Central memory CD8-positive, alpha-beta T cell (primary cell): Measurements from ENCODE around the gene PUM1.

ENCODE experiments used
- ATAC-seq: fragments of 150-1000 bp; cut with Tn5 transposase; replicated peaks from 2 replicates; pipeline ENCODE4 v1.10.0; 2022; ENCODE audit warnings: mild to moderate bottlenecking, moderate FRiP score, moderate number of reproducible peaks; ENCODE audit not compliant: poor library complexity, severe bottlenecking; ENCODE audit errors: extremely low read depth
- DNase-seq, 2 donors: peaks; one replicate each; pipeline ENCODE4 v3.0.0; 2021; ENCODE audit warnings: low spot score in 2 of 2
- H3K27ac Mint-ChIP-seq: one replicate; pipeline ENCODE4 v1.8.0; 2022; ENCODE audit warnings: low read depth, mild to moderate bottlenecking, moderate library complexity, mixed read lengths
- H3K27me3 Mint-ChIP-seq: one replicate; pipeline ENCODE4 v1.8.0; 2022; ENCODE audit warnings: mixed read lengths
- H3K36me3 Mint-ChIP-seq: one replicate; pipeline ENCODE4 v1.8.0; 2022; ENCODE audit warnings: mild to moderate bottlenecking, moderate library complexity, mixed read lengths; ENCODE audit not compliant: insufficient read depth
- H3K4me1 Mint-ChIP-seq: one replicate; pipeline ENCODE4 v1.8.0; 2022; ENCODE audit warnings: mixed read lengths
- H3K4me3 Mint-ChIP-seq: one replicate; pipeline ENCODE4 v1.8.0; 2022; ENCODE audit warnings: mild to moderate bottlenecking, moderate library complexity, mixed read lengths
- H3K9me3 Mint-ChIP-seq: one replicate; pipeline ENCODE4 v1.8.0; 2022; ENCODE audit warnings: mixed read lengths

The PUM1 gene

GRCh38 chr1:31011719-31012118 is 53.8 kb downstream of the PUM1 start:
- DNase-seq: no peak
- H3K27me3 Mint-ChIP-seq: no peaks in the 10 kb centered on the region
- H3K36me3 Mint-ChIP-seq: peaks cover 20% of the 10 kb centered on the region
- H3K27ac Mint-ChIP-seq: no peak overlapping the region
- H3K4me3 Mint-ChIP-seq: no peak overlapping the region
- peaks cover 55% of the 10 kb centered on the region for H3K4me1 Mint-ChIP-seq
- ATAC-seq: no peak
- no peaks in the 10 kb centered on the region for H3K9me3 Mint-ChIP-seq

- Mint-ChIP-seq H3K4me1 (peaks cover 58% of the 10 kb centered on the region), H3K4me3 (no peak overlapping the region), H3K27me3 (no peaks in the 10 kb centered on the region), H3K27ac (no peak overlapping the region), H3K36me3 (peaks cover 26% of the 10 kb centered on the region), H3K9me3 (no peaks in the 10 kb centered on the region)
- no peak for DNase-seq
- ATAC-seq: peak; percentile 52
Measured at GRCh38 chr1:31010086-31010989, 55.2 kb downstream of the PUM1 start.

- Mint-ChIP-seq H3K4me3 (no peak overlapping the region), H3K27me3 (no peaks in the 10 kb centered on the region), H3K9me3 (no peaks in the 10 kb centered on the region), H3K36me3 (peaks cover 39% of the 10 kb centered on the region), H3K4me1 (peaks cover 69% of the 10 kb centered on the region), H3K27ac (no peak overlapping the region)
- no peak for ATAC-seq
- no peak for DNase-seq
Measured at GRCh38 chr1:31007462-31007991, 58.0 kb downstream of the PUM1 start.

- H3K4me1 Mint-ChIP-seq: peaks cover 61% of the 10 kb centered on the region
- no peak overlapping the region for H3K4me3 Mint-ChIP-seq
- H3K9me3 Mint-ChIP-seq: no peaks in the 10 kb centered on the region
- DNase-seq: no peak
- no peak overlapping the region for H3K27ac Mint-ChIP-seq
- peaks cover 45% of the 10 kb centered on the region for H3K36me3 Mint-ChIP-seq
- H3K27me3 Mint-ChIP-seq: no peaks in the 10 kb centered on the region
- ATAC-seq: no peak
Measured at GRCh38 chr1:31006747-31007146, 58.8 kb downstream of the PUM1 start.

- no peak overlapping the region for H3K4me3 Mint-ChIP-seq
- no peak for ATAC-seq
- H3K27ac Mint-ChIP-seq: peak overlapping the region; percentile 77
- H3K9me3 Mint-ChIP-seq: no peaks in the 10 kb centered on the region
- H3K36me3 Mint-ChIP-seq: peaks cover 44% of the 10 kb centered on the region
- H3K27me3 Mint-ChIP-seq: no peaks in the 10 kb centered on the region
- peaks cover 54% of the 10 kb centered on the region for H3K4me1 Mint-ChIP-seq
- no peak for DNase-seq
Measured at GRCh38 chr1:31005617-31006166, 59.8 kb downstream of the PUM1 start.

GRCh38 chr1:31005198-31005597 is 60.3 kb downstream of the PUM1 start:
- peaks cover 47% of the 10 kb centered on the region for H3K36me3 Mint-ChIP-seq
- H3K27me3 Mint-ChIP-seq: no peaks in the 10 kb centered on the region
- peaks cover 49% of the 10 kb centered on the region for H3K4me1 Mint-ChIP-seq
- no peaks in the 10 kb centered on the region for H3K9me3 Mint-ChIP-seq
- peak overlapping the region; percentile 77 for H3K27ac Mint-ChIP-seq
- DNase-seq: no peak
- no peak overlapping the region for H3K4me3 Mint-ChIP-seq
- no peak for ATAC-seq

GRCh38 chr1:31004231-31004621 is 61.3 kb downstream of the PUM1 start:
- Mint-ChIP-seq H3K27me3 (no peaks in the 10 kb centered on the region), H3K4me1 (peaks cover 42% of the 10 kb centered on the region), H3K27ac (no peak overlapping the region), H3K36me3 (peaks cover 46% of the 10 kb centered on the region), H3K9me3 (no peaks in the 10 kb centered on the region), H3K4me3 (no peak overlapping the region)
- ATAC-seq: no peak
- no peak for DNase-seq

- no peaks in the 10 kb centered on the region for H3K9me3 Mint-ChIP-seq
- ATAC-seq: no peak
- no peak for DNase-seq
- H3K27me3 Mint-ChIP-seq: no peaks in the 10 kb centered on the region
- H3K4me3 Mint-ChIP-seq: no peak overlapping the region
- peaks cover 43% of the 10 kb centered on the region for H3K4me1 Mint-ChIP-seq
- no peak overlapping the region for H3K27ac Mint-ChIP-seq
- H3K36me3 Mint-ChIP-seq: peaks cover 46% of the 10 kb centered on the region
Measured at GRCh38 chr1:31003613-31004230, 61.8 kb downstream of the PUM1 start.

GRCh38 chr1:31000301-31000700 is 65.2 kb downstream of the PUM1 start:
- Mint-ChIP-seq H3K4me3 (no peak overlapping the region), H3K4me1 (peaks cover 50% of the 10 kb centered on the region), H3K27me3 (no peaks in the 10 kb centered on the region), H3K9me3 (no peaks in the 10 kb centered on the region), H3K27ac (no peak overlapping the region), H3K36me3 (peaks cover 42% of the 10 kb centered on the region)
- DNase-seq: no peak
- no peak for ATAC-seq

GRCh38 chr1:30998887-30999286 is 66.6 kb downstream of the PUM1 start:
- H3K27ac Mint-ChIP-seq: peak overlapping the region; percentile 10
- H3K4me1 Mint-ChIP-seq: peaks cover 44% of the 10 kb centered on the region
- DNase-seq: no peak
- no peak overlapping the region for H3K4me3 Mint-ChIP-seq
- no peaks in the 10 kb centered on the region for H3K9me3 Mint-ChIP-seq
- no peak for ATAC-seq
- no peaks in the 10 kb centered on the region for H3K27me3 Mint-ChIP-seq
- peaks cover 39% of the 10 kb centered on the region for H3K36me3 Mint-ChIP-seq

- Mint-ChIP-seq H3K27ac (peak overlapping the region; percentile 61), H3K27me3 (no peaks in the 10 kb centered on the region), H3K4me3 (no peak overlapping the region), H3K4me1 (peaks cover 45% of the 10 kb centered on the region), H3K36me3 (peaks cover 34% of the 10 kb centered on the region), H3K9me3 (no peaks in the 10 kb centered on the region)
- no peak for DNase-seq
- no peak for ATAC-seq
Measured at GRCh38 chr1:30998171-30998570, 67.3 kb downstream of the PUM1 start.

GRCh38 chr1:30997463-30998057 is 68.0 kb downstream of the PUM1 start:
- Mint-ChIP-seq H3K36me3 (peaks cover 33% of the 10 kb centered on the region), H3K4me1 (peaks cover 41% of the 10 kb centered on the region)
- ATAC-seq: no peak

More at GRCh38 chr1:30997463-30998057, 68.0 kb downstream of the PUM1 start:
- Mint-ChIP-seq H3K4me3 (no peak overlapping the region), H3K27me3 (no peaks in the 10 kb centered on the region), H3K9me3 (no peaks in the 10 kb centered on the region), H3K27ac (no peak overlapping the region)
- DNase-seq: no peak
